ENCODE measurements around the gene LPCAT1.
"Not testable (repeated sequence)": the region's sequence is repeated elsewhere in the genome, so short reads cannot be mapped to it uniquely, and the experiment has no call there.

- TF ChIP-seq CTCF (conservative IDR thresholded peaks at IDR 0.05); ZFX (IDR thresholded peaks at IDR 0.05): not testable (repeated sequence)
Observed at GRCh38 chr5:1456110-1456881, 67.5 kb downstream of the LPCAT1 start.

Data from C4-2B (cell line).